MM.1S (cell line): ENCODE measurements around the gene B3GAT3.

Source experiments
- CTCF ChIP-seq: fragments of 300-600 bp; sonication (generic); IDR thresholded peaks from 2 replicates; pipeline ENCODE4 v1.5.1; 2016; ENCODE audit warnings: antibody characterized with exemption, low read length, mixed read lengths
- EZH2 ChIP-seq: fragments of 300-600 bp; sonication (generic); optimal IDR thresholded peaks from 2 replicates; pipeline ENCODE3; 2017; ENCODE audit warnings: low read depth, mild to moderate bottlenecking, antibody characterized with exemption, low read length, mixed read lengths

GRCh38 chr11:62605467-62605866 lies 16.3 kb downstream of the B3GAT3 start:
- TF ChIP-seq CTCF (no peak), EZH2 (no peak)
